ENCODE measurements around the gene NDUFS5. TPM values are rescaled to one million over a fixed set of nuclear protein-coding genes. Genes with fewer than 3 reads are reported as not detected.

The NDUFS5 gene
- total RNA-seq, 1 experiment from 2014 or later: 367 TPM

DNA sequence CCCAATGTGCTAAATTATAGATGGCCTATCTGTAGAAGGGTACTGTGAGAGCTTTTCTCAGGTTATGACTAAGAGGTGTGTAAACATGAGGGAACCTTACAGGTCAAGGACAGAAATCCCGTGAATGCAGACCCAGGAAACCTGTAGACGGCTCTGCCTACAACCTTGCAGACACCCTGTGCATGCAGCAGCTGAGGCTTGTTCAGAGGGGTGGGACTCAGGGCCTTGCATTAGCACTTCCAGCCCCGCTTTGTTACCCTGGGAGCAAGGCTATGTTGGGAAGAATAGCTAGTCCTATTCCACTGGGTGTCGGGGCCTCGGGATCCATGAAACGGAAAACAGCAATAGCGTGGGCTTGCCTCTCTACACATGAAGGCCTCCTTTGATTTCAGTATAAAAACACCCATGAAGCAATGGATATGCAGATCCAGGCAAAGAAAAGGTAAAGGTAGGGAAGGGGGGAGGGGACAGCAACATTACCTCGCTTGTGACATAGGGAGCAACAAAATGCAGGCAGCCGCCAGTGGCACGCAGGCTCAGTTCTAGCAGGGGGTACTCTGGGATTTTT is 9.5 kb upstream of the NDUFS5 start:
- Histone ChIP-seq H3K23me2 (ENCODE audit: insufficient read length, low read depth, low read length, poor library complexity, severe bottlenecking) (no peaks in the 10 kb centered on the region), H3K9ac (ENCODE audit: extremely low read depth, insufficient read length, low read length) (no peak overlapping the region), H2BK20ac (ENCODE audit: low read depth, low read length, poor library complexity, severe bottlenecking) (no peak overlapping the region), H4K91ac (ENCODE audit: insufficient read length, low read depth, low read length) (no peak overlapping the region), H2BK120ac (ENCODE audit: low read depth, low read length, poor library complexity, severe bottlenecking) (no peak overlapping the region), H3K79me1 (ENCODE audit: insufficient read depth, low read depth, low read length, poor library complexity, severe bottlenecking) (no peaks in the 10 kb centered on the region), H2BK5ac (ENCODE audit: insufficient read length, low read length) (no peak overlapping the region), H3K18ac (ENCODE audit: insufficient read length, low read depth, low read length) (no peak overlapping the region), H2BK15ac (ENCODE audit: low read depth, low read length) (no peak overlapping the region), H2AFZ (ENCODE audit: low read length) (no peak overlapping the region), H3K79me2 (ENCODE audit: insufficient read depth, low read length) (no peaks in the 10 kb centered on the region), H3K4me1 (ENCODE audit: insufficient read depth, low read length) (peaks cover 7% of the 10 kb centered on the region; the same call in 1 of the 2 replicates), H3K4ac (ENCODE audit: low read depth, low read length) (no peak overlapping the region), H4K20me1 (ENCODE audit: control insufficient read depth, insufficient read depth, insufficient read length) (no peaks in the 10 kb centered on the region), H3K9me3 (ENCODE audit: control insufficient read depth, low read depth, low read length) (no peaks in the 10 kb centered on the region), H2BK12ac (ENCODE audit: insufficient read length, low read depth, low read length) (no peak overlapping the region), H3K56ac (ENCODE audit: insufficient read length, low read depth, low read length) (no peak overlapping the region), H3K14ac (ENCODE audit: insufficient read depth, low read length) (no peak overlapping the region), H3T11ph (ENCODE audit: low read length) (no peak overlapping the region), H3K27me3 (ENCODE audit: insufficient read depth, low read length) (no peaks in the 10 kb centered on the region), H3K27ac (ENCODE audit: insufficient read length, low read depth, low read length) (peak overlapping the region; percentile 37), H2AK5ac (ENCODE audit: insufficient read length, low read length) (no peak overlapping the region), H4K8ac (replicated peaks; ENCODE audit: insufficient read length, low read depth, low read length) (no peak overlapping the region), H3K23ac (ENCODE audit: insufficient read length, low read depth, low read length) (no peak overlapping the region), H4K5ac (ENCODE audit: insufficient read length, low read depth, low read length) (no peak overlapping the region), H3K4me2 (ENCODE audit: insufficient read depth, insufficient read length, low read length) (peak overlapping the region; percentile 4)
- peak; percentile 72 for DNase-seq
- H3K27me3 Mint-ChIP-seq (ENCODE audit: low read depth): no peaks in the 10 kb centered on the region
- peaks cover 8 to 21% (median 18%) of the 10 kb centered on the region in 3 experiments; a peak in 6 of 7 replicates for H3K36me3 Mint-ChIP-seq (ENCODE audit: insufficient read depth in 1 of 3, low read depth in 3 of 3)
- H3K4me1 Mint-ChIP-seq: peaks cover 23 to 30% of the 10 kb centered on the region in 2 experiments
- TF ChIP-seq, protein P1, sequence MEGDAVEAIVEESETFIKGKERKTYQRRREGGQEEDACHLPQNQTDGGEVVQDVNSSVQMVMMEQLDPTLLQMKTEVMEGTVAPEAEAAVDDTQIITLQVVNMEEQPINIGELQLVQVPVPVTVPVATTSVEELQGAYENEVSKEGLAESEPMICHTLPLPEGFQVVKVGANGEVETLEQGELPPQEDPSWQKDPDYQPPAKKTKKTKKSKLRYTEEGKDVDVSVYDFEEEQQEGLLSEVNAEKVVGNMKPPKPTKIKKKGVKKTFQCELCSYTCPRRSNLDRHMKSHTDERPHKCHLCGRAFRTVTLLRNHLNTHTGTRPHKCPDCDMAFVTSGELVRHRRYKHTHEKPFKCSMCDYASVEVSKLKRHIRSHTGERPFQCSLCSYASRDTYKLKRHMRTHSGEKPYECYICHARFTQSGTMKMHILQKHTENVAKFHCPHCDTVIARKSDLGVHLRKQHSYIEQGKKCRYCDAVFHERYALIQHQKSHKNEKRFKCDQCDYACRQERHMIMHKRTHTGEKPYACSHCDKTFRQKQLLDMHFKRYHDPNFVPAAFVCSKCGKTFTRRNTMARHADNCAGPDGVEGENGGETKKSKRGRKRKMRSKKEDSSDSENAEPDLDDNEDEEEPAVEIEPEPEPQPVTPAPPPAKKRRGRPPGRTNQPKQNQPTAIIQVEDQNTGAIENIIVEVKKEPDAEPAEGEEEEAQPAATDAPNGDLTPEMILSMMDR (conservative IDR thresholded peaks at IDR 0.05): no peak
- peaks cover 0 to 3% of the 10 kb centered on the region in 2 experiments; a peak in 1 of 5 replicates for H3K9me3 Mint-ChIP-seq
- H3K4me3 Mint-ChIP-seq: peak overlapping the region; percentile 13 to 31; a peak in 3 of 5 replicates
- peak overlapping the region; percentile 7 to 97 (median 81) for H3K27ac Mint-ChIP-seq
- no CpG with 5 or more reads among the region's 10 CpGs for WGBS (ENCODE audit: extremely low coverage, insufficient read length, low lambda C conversion rate)

Data from H9 (cell line).